GM19328 (cell line): ENCODE measurements around the gene LIN37.
"Not testable (repeated sequence)": the region's sequence is repeated elsewhere in the genome, so short reads cannot be mapped to it uniquely, and the experiment has no call there.

ENCODE experiments used
- ATAC-seq: cut with Tn5 transposase; IDR thresholded peaks from one replicate; pipeline ENCODE4 v1.9.1; 2021; ENCODE audit warnings: mild to moderate bottlenecking, moderate library complexity; ENCODE audit not compliant: unreplicated experiment

Gene LIN37

DNA sequence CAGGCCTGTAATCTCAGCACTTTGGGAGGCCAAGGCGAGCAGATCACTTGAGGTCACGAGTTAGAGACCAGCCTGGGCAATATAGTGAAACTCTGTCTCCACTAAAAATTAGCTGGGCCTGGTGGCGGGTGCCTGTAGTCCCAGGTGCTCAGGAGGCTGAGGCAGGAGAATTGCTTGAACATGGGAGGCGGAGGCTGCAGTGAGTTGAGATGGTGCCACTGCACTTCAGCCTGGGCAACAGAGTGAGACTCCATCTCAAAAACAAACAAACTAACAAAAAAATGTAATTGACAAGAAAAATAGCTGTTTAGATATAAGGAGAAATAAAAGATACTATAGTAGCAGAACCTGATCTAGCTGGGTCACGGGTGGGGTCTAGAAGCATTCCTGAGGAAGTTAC, 24.0 kb downstream of the LIN37 start:
- ATAC-seq: not testable (repeated sequence)

DNA sequence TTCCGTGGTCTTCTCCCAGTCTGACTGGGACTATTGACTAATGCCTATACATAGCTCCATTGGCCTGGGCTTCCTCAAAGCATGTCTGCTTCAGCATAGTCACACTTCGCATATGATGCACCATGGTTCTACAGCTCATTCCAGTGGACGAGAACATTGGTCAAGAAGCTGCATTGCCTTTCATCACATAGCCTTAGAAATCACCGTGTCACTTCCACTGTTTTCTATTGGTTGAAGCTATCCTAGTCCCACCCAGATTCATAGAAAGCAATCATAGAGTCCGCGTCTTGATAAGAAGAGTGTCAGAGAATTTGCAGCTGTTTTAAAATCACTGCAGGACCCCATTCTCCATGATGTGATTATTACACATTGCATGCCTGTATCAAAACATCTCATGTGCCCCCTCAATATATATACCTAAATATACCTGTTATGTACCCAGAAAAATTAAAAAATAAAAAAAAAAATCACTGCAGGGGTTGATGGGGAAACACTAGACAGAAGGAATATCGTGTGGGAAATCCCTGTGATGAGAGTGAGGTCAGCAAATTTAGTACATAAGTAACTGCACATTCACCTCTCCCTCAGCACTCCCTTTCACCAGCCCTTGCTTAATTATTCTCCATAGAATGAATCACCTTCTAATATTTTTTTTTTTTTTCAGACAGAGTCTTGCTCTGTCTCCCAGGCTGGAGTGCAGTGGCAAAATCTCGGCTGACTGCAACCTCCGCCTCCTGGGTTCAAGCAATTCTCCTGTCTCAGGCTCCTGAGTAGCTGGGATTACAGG, 24.8 kb downstream of the LIN37 start:
- ATAC-seq: no peak

DNA sequence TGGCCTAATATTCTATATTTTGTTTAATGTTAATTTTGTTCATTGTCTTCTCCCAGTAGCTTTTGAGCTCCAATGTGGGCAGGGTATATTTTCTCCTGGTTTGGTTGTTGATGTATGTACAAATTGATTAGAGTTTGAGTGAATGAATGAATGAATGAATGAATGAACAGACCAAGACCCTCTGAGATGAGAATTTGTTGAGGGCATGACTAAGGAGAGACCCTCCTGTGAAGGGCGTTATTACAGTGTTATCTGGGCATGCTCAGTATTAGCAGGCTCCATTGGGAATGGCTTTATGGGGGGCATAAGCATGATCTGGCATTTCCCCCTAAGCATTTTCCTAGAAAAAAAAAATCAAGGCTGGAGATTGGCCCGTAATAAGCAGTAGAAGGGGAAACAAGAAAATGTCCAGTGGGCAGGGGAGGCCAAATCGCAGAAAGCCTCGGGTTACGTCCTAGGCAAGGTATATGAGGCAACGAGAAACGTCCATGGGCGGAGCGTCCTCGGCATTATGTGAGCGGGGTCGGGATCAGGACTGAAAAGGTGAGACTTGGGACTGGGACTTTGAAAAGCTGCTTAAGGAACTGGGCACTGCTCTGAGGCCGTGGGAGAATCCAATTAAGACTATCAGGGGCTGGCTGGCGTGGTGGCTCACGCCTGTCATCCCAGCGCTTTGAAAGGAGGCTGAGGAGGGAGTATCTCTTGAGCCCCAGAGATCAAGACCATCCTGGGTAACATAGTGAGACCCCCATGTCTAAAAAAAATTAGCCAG, 26.1 kb downstream of the LIN37 start:
- ATAC-seq: no peak

DNA sequence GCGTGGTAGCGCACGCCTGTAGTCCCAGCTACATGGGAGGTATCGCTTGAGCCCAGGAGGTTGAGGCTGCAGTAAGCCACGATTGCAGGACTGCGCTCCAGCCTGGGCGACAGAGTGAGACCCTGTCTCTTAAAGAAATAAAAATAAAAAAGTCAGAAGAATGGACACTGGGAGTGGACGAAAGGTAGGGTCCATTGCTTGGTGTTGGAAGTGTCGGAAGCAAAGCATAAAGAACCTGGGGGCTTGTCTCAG, 26.6 kb downstream of the LIN37 start:
- ATAC-seq: no peak

DNA sequence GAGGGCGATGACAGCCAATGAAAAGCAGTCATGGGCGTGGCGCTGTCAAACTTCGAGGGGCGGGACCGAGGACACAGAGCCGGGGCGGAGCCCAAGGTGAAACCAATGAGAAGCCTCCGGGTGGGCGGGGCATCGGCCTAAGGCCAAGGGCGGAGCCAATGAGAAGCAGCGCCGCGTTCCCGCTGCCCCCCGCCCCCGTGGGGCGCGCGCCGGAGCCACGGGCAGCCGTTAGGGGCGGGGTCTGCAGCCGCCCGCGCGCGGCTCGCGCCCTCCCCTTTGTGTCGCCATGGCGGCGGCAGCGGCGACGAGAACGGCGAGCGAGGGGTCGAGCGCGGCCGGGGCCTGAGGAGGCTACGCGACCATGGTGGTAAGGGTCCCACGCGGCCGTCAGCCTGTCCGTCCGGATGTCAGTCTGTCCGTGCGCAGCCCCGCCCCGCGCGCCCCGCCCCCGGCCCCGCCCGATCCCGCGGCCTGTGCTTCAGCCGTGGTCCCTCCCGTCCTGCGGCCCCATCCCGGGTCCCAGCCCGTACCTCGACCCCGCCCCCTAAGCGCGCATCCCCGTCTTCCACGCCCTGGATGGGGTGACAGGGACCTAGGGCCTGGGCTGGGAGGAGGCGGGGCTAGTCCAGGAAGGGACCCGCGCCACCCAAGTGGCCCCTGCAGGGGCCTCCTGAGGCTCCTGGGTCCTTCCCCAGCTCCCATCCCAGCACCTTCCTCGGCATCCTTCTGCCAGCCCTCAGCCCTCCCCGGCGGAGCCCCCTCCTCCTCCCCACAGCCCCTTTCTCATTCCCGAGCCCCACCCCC, 27.1 kb downstream of the LIN37 start, which contains the start of gene ARHGAP33:
Gene ARHGAP33, plus strand, starts transcription at position 267 of the 804 bp plus-strand sequence. Its CDS starts 95 bp downstream, at position 362.
- ATAC-seq: peak; percentile 90

DNA sequence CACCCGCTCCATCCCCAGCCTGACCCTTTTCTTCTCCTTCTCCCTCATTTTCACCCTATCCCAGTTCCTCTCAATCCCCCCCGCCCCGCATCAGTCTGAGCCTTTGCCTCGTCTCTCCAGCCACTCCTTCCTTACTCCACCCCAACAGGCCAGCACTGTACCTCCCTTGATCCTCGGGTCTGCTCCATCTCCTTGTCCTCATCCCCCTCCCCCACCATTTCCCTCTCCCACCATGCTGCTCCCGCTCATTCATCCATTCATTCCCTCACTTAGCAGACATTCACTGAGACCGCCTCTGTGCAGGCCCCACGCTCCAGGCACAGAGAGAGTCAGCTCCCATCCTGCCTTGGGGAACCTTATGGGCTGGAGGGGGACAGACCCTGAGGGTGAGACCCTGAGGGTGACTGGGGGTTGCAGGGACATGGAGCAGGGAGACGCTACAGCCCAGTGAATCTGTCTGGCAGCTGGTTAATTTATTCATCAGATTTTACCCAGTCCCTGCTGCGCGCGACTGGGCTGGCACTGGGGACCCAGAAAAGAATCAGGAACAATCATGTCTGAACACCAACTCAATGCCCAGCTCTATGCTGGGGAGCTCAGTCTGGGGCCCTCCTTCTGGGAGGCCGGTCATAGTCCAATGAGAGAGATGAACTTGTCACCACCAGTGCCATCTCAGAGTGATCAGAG, 27.9 kb downstream of the LIN37 start:
- ATAC-seq: no peak

DNA sequence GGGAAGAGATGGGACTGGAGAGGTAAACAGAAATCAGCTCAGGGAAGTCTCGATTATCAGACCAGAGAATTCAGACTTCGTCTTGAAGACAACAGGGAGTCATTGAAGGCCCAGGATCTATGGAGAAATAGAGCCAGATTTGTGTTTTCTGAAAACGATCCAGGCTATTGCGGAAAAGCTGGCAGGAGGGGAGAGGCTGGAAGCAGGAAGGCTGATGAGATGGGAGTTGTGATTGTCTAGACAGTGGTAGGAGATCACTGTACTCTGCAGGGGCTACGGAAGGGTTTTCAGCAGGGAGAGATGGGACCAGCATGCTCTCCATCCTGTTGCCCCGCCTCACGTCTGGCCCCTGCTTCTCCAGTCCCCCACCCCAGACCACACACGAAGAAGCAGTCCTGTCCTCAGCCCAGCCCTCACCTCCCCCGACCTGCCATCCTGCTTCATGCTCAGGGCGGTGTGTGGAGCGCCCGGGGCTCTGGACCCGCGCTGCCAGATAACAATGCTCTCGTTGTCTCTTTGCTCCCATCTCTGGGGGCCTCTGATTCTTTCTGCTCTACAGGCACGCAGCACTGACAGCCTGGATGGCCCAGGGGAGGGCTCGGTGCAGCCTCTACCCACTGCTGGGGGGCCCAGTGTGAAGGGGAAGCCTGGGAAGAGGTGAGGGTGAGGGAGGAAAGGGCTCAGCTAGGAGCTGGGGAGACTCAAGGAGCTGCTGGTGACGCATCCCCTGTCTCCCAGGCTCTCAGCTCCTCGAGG, 28.9 kb downstream of the LIN37 start:
- ATAC-seq: no peak

DNA sequence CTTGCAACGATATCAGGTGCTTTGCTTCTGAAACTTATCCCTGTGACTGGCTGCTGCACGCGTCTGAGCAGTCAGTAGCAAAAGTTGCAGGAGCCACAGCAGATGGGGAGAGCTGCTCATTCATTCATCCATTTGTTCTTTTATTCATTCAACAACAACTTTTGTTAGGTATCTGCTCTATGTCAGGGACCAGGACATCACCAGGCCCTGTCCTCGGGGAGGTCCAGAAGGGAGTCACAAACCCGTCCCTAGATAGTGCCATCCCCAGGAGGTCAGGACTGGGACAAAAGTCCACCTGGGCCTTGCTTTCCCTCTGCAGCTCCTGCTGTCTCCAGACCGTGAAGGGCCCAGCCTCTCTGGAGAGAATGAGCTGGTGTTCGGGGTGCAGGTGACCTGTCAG, 29.6 kb downstream of the LIN37 start:
- no peak for ATAC-seq

DNA sequence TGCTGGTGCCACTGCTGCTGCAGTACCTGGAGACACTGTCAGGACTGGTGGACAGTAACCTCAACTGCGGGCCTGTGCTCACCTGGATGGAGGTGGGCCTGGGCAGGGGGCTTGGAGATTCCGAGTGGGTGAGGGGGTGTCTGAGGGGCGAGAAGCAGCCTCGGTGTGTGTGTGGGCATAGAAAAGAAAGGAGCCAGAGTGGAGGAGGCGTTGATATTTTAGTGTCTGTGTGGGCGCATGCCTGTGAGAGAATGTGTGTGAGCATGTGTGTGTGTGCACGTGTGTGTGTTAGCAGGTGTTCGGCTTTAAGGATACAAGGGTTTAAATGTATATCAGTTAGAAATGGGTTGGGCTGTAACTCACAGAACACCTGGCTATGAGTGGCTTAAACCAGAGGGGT, 30.7 kb downstream of the LIN37 start:
- ATAC-seq: no peak

DNA sequence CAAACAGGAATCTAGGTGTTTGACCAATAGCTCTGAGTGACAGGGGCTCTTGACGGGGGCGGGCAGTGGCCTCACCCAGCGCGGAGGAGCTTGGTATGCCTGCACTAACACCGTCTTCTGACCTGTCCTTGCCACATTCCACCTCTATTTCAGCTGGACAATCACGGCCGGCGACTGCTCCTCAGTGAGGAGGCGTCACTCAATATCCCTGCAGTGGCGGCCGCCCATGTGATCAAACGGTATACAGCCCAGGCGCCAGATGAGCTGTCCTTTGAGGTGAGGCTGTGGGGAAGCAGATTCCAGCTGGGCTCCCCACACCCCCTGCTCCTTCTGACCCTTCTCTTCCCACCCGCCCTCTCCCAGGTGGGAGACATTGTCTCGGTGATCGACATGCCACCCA, 31.7 kb downstream of the LIN37 start:
- ATAC-seq: no peak

DNA sequence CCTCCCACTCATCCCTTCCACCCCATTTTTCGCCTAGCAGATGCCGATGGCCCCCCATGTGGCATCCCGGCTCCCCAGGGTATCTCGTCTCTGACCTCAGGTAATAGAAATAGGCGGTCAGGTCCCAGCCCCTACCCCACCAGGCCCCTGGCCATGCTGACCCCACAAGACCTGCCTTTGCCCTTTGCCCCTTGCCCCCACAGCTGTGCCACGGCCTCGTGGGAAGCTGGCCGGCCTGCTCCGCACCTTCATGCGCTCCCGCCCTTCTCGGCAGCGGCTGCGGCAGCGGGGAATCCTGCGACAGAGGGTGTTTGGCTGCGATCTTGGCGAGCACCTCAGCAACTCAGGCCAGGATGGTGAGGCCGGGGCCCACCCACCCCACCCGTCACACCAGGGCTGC, 32.3 kb downstream of the LIN37 start:
- no peak for ATAC-seq

DNA sequence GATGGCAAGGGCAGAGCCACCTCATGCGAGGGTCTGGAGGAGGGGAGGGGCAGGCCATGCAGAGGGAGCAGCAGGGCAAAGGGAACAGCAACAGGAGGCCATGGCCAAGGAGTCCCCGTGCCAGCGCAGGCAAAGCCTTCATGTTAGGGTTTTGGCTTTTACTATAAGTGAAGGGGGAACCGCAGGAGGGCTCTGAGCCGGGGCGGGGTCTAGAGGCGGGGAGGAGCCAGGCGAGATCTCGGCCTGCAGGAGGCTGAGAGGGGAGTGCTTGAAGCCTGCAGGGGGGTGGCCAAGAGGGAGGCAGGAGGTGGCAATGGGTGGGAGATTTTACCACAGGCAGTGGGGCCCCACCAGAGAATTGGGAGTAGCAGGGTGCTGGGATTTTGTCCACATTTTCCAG, 33.3 kb downstream of the LIN37 start:
- no peak for ATAC-seq

DNA sequence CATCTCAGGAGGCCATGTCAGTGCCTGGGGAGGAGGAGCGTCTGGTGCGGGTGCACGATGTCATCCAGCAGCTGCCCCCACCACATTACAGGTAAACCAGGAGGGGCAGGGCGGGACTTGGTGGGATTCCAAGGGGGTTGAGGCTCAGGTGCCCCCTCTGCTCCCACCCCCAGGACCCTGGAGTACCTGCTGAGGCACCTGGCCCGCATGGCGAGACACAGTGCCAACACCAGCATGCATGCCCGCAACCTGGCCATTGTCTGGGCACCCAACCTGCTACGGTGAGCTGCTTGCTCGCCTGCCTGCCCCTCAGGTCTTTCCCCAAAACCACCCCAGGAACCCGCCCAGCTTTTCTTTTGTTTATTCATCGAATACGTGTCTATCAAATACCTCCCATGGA, 34.2 kb downstream of the LIN37 start:
- no peak for ATAC-seq

DNA sequence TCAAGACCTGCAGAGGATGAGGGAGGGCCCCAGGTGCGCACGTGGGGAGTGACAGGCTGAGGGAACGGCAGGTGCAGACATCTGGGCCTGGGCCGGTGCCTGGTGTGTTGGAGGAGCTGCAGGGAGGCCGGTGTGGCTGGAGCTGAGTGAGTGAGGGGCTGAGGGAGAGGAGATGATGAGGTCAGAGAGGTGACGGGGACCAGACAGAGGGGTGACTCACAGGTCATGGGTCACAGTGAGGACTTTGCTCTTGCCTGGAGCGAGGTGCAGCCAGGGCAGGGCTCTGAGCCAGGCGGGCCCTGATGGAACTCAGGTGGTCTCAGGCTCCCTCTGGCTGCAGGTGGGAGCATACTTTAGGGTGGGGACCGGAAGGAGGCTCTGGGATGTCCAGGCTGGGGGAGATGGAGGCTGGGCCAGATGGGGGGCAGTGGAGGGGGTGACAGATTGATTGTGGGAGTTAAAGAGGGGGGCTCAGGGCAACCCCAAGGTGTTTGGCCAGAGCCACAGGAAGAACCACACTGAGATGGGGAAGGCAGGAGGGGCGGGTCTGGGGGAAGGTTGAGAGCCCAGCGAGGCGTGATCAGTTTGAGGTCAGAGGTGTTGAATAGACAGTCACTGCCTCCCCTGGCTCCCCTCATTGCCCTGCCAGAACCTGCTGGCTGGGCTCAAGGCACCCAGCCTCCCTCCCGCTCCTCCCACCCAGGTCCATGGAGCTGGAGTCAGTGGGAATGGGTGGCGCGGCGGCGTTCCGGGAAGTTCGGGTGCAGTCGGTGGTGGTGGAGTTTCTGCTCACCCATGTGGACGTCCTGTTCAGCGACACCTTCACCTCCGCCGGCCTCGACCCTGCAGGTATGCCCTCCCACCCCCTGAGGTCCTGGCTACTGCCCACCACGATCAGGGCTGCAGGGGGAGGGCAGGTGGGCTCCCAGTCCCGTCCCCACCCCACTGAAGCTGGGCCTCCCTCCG, 35.4 kb downstream of the LIN37 start:
- ATAC-seq: no peak

DNA sequence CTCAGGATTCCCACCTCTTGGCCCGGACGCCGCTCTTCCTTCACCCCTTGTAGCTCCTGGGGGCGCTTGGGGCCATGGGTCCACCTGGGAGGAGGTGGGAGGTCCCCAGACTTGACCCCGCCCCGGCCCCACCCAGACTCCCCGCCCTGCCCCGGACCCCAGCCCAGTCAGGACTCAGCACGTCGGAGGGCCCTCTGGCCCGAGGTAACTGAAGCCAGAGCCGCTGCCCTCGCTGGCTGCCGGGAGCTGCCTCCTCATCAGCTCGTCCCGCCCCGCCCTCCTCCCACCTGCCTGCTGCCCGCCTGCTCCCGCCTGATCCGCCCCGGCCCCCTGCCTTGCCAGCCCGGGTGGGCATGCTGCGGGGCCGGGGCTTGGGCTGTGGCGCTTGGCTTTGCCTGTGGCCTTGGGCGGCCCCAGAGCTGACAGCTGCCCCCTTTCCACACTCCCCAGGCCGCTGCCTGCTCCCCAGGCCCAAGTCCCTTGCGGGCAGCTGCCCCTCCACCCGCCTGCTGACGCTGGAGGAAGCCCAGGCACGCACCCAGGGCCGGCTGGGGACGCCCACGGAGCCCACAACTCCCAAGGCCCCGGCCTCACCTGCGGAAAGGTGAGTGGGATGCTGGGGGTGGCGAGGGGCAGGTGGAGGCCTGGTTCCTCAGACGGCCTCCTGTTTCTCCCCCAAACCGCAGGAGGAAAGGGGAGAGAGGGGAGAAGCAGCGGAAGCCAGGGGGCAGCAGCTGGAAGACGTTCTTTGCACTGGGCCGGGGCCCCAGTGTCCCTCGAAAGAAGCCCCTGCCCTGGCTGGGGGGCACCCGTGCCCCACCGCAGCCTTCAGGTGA, 36.3 kb downstream of the LIN37 start:
- ATAC-seq: no peak

DNA sequence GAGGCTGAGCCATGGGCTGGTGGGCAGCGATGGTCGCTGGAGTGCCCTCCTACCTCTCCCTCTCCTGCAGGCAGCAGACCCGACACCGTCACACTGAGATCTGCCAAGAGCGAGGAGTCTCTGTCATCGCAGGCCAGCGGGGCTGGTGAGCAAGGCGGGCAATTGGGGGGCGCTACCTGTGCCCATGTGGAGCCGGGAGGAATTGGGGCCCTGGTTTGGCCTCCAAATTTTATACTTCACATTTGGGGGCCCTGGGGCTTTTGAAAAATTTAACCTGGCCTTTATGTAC, 36.9 kb downstream of the LIN37 start:
- no peak for ATAC-seq

DNA sequence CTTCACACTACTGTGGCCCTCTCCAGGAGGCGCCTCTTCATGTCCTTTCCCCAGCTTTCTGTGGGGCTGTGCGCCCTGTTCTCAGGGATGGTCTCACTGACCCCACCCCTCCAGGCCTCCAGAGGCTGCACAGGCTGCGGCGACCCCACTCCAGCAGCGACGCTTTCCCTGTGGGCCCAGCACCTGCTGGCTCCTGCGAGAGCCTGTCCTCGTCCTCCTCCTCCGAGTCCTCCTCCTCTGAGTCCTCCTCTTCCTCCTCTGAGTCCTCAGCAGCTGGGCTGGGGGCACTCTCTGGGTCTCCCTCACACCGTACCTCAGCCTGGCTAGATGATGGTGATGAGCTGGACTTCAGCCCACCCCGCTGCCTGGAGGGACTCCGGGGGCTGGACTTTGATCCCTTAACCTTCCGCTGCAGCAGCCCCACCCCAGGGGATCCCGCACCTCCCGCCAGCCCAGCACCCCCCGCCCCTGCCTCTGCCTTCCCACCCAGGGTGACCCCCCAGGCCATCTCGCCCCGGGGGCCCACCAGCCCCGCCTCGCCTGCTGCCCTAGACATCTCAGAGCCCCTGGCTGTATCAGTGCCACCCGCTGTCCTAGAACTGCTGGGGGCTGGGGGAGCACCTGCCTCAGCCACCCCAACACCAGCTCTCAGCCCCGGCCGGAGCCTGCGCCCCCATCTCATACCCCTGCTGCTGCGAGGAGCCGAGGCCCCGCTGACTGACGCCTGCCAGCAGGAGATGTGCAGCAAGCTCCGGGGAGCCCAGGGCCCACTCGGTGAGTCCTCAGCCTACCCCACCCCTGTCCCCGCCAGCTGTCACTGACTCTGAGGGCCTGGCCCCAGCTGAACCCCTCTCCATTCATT, 38.2 kb downstream of the LIN37 start:
- no peak for ATAC-seq
